ENCODE results near the gene MAP3K7. TPM values are rescaled to one million over a fixed set of nuclear protein-coding genes. Genes with fewer than 3 reads are reported as not detected.
A peak's percentile ranks its signal among the peaks of the same experiment; 100 is the strongest.

Gene MAP3K7
- total RNA-seq, 1 donor from 2014 or later: 91.9 TPM

GRCh38 chr6:90492798-90493197 lies 94.1 kb downstream of the MAP3K7 start:
- no peaks in the 10 kb centered on the region for H3K27me3 Mint-ChIP-seq (ENCODE audit: insufficient read depth, low read depth)
- H3K4me1 Mint-ChIP-seq: peaks cover 70% of the 10 kb centered on the region

GRCh38 chr6:90492369-90492768 lies 94.5 kb downstream of the MAP3K7 start:
- no peaks in the 10 kb centered on the region for H4K20me1 ChIP-seq (ENCODE audit: low read depth)
- Mint-ChIP-seq H3K27ac (no peak overlapping the region), H3K36me3 (peaks cover 2% of the 10 kb centered on the region), H3K4me1 (peaks cover 72% of the 10 kb centered on the region), H3K4me3 (no peak overlapping the region), H3K27me3 (ENCODE audit: insufficient read depth, low read depth) (no peaks in the 10 kb centered on the region), H3K9me3 (peaks cover 6% of the 10 kb centered on the region)
- no peaks in the 10 kb centered on the region for H3K9me3 ChIP-seq (ENCODE audit: low read depth)
- no peak for DNase-seq (ENCODE audit: low spot score)
- H3F3A ChIP-seq (ENCODE audit: low read depth): peaks cover 52% of the 10 kb centered on the region
- H3K27me3 ChIP-seq: no peaks in the 10 kb centered on the region
- no peaks in the 10 kb centered on the region for H3K36me3 ChIP-seq
- no peak overlapping the region for H3K4me2 ChIP-seq
- TF ChIP-seq EZH2 (IDR thresholded peaks at IDR 0.05) (no peak), EZH2phosphoT487 (IDR thresholded peaks at IDR 0.05) (no peak), CTCF (IDR thresholded peaks at IDR 0.05) (no peak)
- peaks cover 69% of the 10 kb centered on the region for H3K4me1 ChIP-seq
- H2AFZ ChIP-seq (replicated peaks): no peak overlapping the region
- H3K27ac ChIP-seq: no peak overlapping the region
- H3K79me2 ChIP-seq (ENCODE audit: low read depth): no peaks in the 10 kb centered on the region
- H3K9ac ChIP-seq: no peak overlapping the region
- H3K4me3 ChIP-seq: no peak overlapping the region

More at GRCh38 chr6:90492798-90493197, 94.1 kb downstream of the MAP3K7 start:
- Histone ChIP-seq H3K27me3 (no peaks in the 10 kb centered on the region), H3K9ac (no peak overlapping the region), H3K79me2 (ENCODE audit: low read depth) (no peaks in the 10 kb centered on the region), H3K4me3 (no peak overlapping the region), H3K36me3 (no peaks in the 10 kb centered on the region), H3K4me1 (peaks cover 69% of the 10 kb centered on the region), H3K4me2 (no peak overlapping the region), H4K20me1 (ENCODE audit: low read depth) (no peaks in the 10 kb centered on the region), H3K9me3 (ENCODE audit: low read depth) (no peaks in the 10 kb centered on the region), H3F3A (ENCODE audit: low read depth) (peaks cover 52% of the 10 kb centered on the region), H2AFZ (replicated peaks) (no peak overlapping the region), H3K27ac (no peak overlapping the region)
- TF ChIP-seq EZH2 (IDR thresholded peaks at IDR 0.05): no peak
- no peak for TF ChIP-seq CTCF (IDR thresholded peaks at IDR 0.05)
- TF ChIP-seq EZH2phosphoT487 (IDR thresholded peaks at IDR 0.05): no peak
- Mint-ChIP-seq H3K36me3 (peaks cover 2% of the 10 kb centered on the region), H3K4me3 (no peak overlapping the region), H3K9me3 (peaks cover 3% of the 10 kb centered on the region), H3K27ac (no peak overlapping the region)
- no peak for DNase-seq (ENCODE audit: low spot score)

- Mint-ChIP-seq H3K36me3 (peaks cover 6% of the 10 kb centered on the region), H3K27me3 (ENCODE audit: insufficient read depth, low read depth) (peaks cover 2% of the 10 kb centered on the region), H3K4me3 (peak overlapping the region; percentile 31), H3K4me1 (peaks cover 66% of the 10 kb centered on the region), H3K27ac (peak overlapping the region; percentile 40), H3K9me3 (peaks cover 23% of the 10 kb centered on the region)
- H3K9me3 ChIP-seq (ENCODE audit: low read depth): peaks cover 4% of the 10 kb centered on the region
- H3K79me2 ChIP-seq (ENCODE audit: low read depth): no peaks in the 10 kb centered on the region
- H3K27ac ChIP-seq: peak overlapping the region; percentile 24
- H4K20me1 ChIP-seq (ENCODE audit: low read depth): no peaks in the 10 kb centered on the region
- H2AFZ ChIP-seq (replicated peaks): no peak overlapping the region
- peaks cover 54% of the 10 kb centered on the region for H3K4me1 ChIP-seq
- no peaks in the 10 kb centered on the region for H3K27me3 ChIP-seq
- peak; percentile 81 for DNase-seq (ENCODE audit: low spot score)
- no peak overlapping the region for H3K4me3 ChIP-seq
- TF ChIP-seq EZH2phosphoT487 (IDR thresholded peaks at IDR 0.05): no peak
- TF ChIP-seq CTCF (IDR thresholded peaks at IDR 0.05): no peak
- no peak for TF ChIP-seq EZH2 (IDR thresholded peaks at IDR 0.05)
- H3K4me2 ChIP-seq: peak overlapping the region; percentile 41
- no peaks in the 10 kb centered on the region for H3K36me3 ChIP-seq
- no peak overlapping the region for H3K9ac ChIP-seq
- H3F3A ChIP-seq (ENCODE audit: low read depth): peaks cover 45% of the 10 kb centered on the region
Observed at GRCh38 chr6:90490030-90490716, 96.7 kb downstream of the MAP3K7 start.

All from neural progenitor cell (in vitro differentiated cells).